Activated naive CD4-positive, alpha-beta T cell treated with anti-CD3 and anti-CD28 coated beads, Interleukin-2, amount 50 U/mL, for 24 hours (primary cell): ENCODE results near the gene SPOUT1.
A peak's percentile ranks its signal among the peaks of the same experiment; 100 is the strongest.

Experiments
- H3K27ac Mint-ChIP-seq: one replicate; pipeline ENCODE4 v1.8.0; 2021; ENCODE audit warnings: mild to moderate bottlenecking, mixed read lengths
- H3K27me3 Mint-ChIP-seq: one replicate; pipeline ENCODE4 v1.8.0; 2021; ENCODE audit warnings: mixed read lengths
- H3K36me3 Mint-ChIP-seq: one replicate; pipeline ENCODE4 v1.8.0; 2021; ENCODE audit warnings: mixed read lengths
- H3K4me1 Mint-ChIP-seq: one replicate; pipeline ENCODE4 v1.8.0; 2021; ENCODE audit warnings: mixed read lengths
- H3K4me3 Mint-ChIP-seq: one replicate; pipeline ENCODE4 v1.8.0; 2021; ENCODE audit warnings: mild to moderate bottlenecking, mixed read lengths
- H3K9me3 Mint-ChIP-seq: one replicate; pipeline ENCODE4 v1.8.0; 2021; ENCODE audit warnings: mixed read lengths

The SPOUT1 gene

GRCh38 chr9:128822407-128823042, 7.1 kb downstream of the SPOUT1 start:
- peaks cover 23% of the 10 kb centered on the region for H3K4me1 Mint-ChIP-seq
- no peak overlapping the region for H3K27ac Mint-ChIP-seq
- H3K27me3 Mint-ChIP-seq, result no peaks in the 10 kb centered on the region
- no peaks in the 10 kb centered on the region for H3K36me3 Mint-ChIP-seq
- no peak overlapping the region for H3K4me3 Mint-ChIP-seq
- H3K9me3 Mint-ChIP-seq, result no peaks in the 10 kb centered on the region

DNA sequence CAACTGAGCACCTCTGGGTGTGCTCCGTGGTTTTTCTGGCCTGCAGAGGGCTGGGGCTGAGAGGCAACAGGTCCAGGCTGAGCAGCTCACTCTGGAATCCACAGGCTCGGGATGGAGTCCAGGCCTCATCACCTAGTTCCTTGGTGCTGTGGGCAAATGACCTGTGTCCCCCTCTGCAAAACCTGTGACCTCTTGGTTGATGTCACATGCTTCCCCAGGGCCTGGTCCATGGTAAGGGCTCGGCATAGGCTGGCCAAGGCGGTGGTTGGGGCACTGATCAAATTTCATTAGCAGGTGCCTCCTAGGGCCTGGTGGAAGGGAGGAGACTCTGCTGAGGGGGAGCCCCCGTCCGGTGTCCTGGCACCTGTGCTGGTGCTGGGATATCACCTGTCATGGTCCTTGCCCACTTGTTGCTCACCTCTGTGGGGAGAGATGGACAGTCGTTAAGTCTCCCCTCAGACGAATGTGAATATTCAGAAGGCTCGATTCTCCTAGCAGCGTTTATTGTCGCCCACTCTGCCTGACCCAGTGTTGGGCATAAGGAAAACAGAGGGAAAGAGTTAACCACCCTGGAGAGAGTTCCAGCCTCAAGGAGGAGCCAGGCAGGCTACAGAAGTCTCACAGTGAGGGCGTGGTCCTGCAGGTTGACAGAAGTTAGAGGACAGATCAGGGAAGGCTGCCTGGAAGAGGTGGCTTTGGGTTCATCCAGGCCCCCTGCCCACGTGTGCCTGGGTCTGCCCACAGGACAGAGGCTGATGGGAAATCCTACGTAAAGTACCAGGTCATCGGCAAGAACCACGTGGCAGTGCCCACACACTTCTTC, 7.8 kb downstream of the SPOUT1 start:
- H3K4me3 Mint-ChIP-seq, result no peak overlapping the region
- H3K27me3 Mint-ChIP-seq, result no peaks in the 10 kb centered on the region

GRCh38 chr9:128820665-128821583, 8.7 kb downstream of the SPOUT1 start:
- Mint-ChIP-seq H3K4me3 (no peak overlapping the region), H3K27ac (peak overlapping the region; percentile 90), H3K36me3 (no peaks in the 10 kb centered on the region), H3K27me3 (no peaks in the 10 kb centered on the region), H3K9me3 (no peaks in the 10 kb centered on the region), H3K4me1 (peaks cover 18% of the 10 kb centered on the region)

More for the DNA sequence above, 7.8 kb downstream of the SPOUT1 start:
- Mint-ChIP-seq H3K27ac (peak overlapping the region; percentile 46), H3K9me3 (no peaks in the 10 kb centered on the region), H3K36me3 (no peaks in the 10 kb centered on the region), H3K4me1 (peaks cover 18% of the 10 kb centered on the region)

- H3K27ac Mint-ChIP-seq, result peak overlapping the region; percentile 90
- H3K4me1 Mint-ChIP-seq, result peaks cover 18% of the 10 kb centered on the region
- H3K36me3 Mint-ChIP-seq, result no peaks in the 10 kb centered on the region
- no peaks in the 10 kb centered on the region for H3K27me3 Mint-ChIP-seq
- no peaks in the 10 kb centered on the region for H3K9me3 Mint-ChIP-seq
- peak overlapping the region; percentile 84 for H3K4me3 Mint-ChIP-seq
Measured at GRCh38 chr9:128819716-128820664, 9.6 kb downstream of the SPOUT1 start.

- Mint-ChIP-seq H3K27me3 (no peaks in the 10 kb centered on the region), H3K27ac (peak overlapping the region; percentile 61), H3K4me1 (peaks cover 18% of the 10 kb centered on the region), H3K4me3 (peak overlapping the region; percentile 84), H3K36me3 (no peaks in the 10 kb centered on the region), H3K9me3 (no peaks in the 10 kb centered on the region)
Measured at GRCh38 chr9:128818839-128819715, 10.5 kb downstream of the SPOUT1 start.

- H3K27me3 Mint-ChIP-seq, result no peaks in the 10 kb centered on the region
- H3K4me3 Mint-ChIP-seq, result peak within 1 kb of the TSS; percentile 87
- H3K36me3 Mint-ChIP-seq, result no peaks in the 10 kb centered on the region
- H3K9me3 Mint-ChIP-seq, result no peaks in the 10 kb centered on the region
- peaks cover 18% of the 10 kb centered on the region for H3K4me1 Mint-ChIP-seq
- H3K27ac Mint-ChIP-seq, result peak within 1 kb of the TSS; percentile 61
Measured at GRCh38 chr9:128818099-128818838, 11.3 kb downstream of the SPOUT1 start, which contains the start of gene ENDOG. TSS of gene ENDOG (plus strand) at chr9:128818500. CDS start at chr9:128818685, 185 bp downstream.

DNA sequence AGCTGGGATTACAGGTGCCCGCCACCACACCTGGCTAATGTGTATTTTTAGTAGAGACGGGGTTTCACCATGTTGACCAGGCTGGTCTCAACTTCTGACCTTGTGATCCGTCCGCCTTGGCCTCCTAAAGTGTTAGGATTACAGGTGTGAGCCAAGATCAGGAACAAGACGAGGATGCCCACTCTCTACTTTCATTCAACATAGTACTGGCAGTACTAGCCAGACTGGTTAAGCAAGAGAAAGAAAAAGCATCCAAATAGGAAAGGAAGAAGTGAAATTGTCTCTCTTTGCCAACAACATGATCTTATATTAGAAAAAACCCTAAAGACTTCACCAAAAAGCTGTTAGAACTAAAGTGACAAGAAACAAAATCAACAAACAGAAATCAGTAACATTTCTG, 18.7 kb downstream of the SPOUT1 start:
- Mint-ChIP-seq H3K36me3 (peaks cover 1% of the 10 kb centered on the region), H3K4me1 (no peaks in the 10 kb centered on the region), H3K27ac (no peak overlapping the region), H3K9me3 (no peaks in the 10 kb centered on the region), H3K27me3 (no peaks in the 10 kb centered on the region), H3K4me3 (no peak overlapping the region)

GRCh38 chr9:128809831-128810230, 19.8 kb downstream of the SPOUT1 start:
- Mint-ChIP-seq H3K4me1 (no peaks in the 10 kb centered on the region), H3K36me3 (peaks cover 1% of the 10 kb centered on the region), H3K27me3 (no peaks in the 10 kb centered on the region), H3K9me3 (no peaks in the 10 kb centered on the region), H3K27ac (no peak overlapping the region), H3K4me3 (no peak overlapping the region)

GRCh38 chr9:128809036-128809599, 20.5 kb downstream of the SPOUT1 start:
- Mint-ChIP-seq H3K36me3 (peaks cover 1% of the 10 kb centered on the region), H3K4me1 (no peaks in the 10 kb centered on the region), H3K27me3 (no peaks in the 10 kb centered on the region), H3K9me3 (no peaks in the 10 kb centered on the region), H3K4me3 (no peak overlapping the region), H3K27ac (no peak overlapping the region)

DNA sequence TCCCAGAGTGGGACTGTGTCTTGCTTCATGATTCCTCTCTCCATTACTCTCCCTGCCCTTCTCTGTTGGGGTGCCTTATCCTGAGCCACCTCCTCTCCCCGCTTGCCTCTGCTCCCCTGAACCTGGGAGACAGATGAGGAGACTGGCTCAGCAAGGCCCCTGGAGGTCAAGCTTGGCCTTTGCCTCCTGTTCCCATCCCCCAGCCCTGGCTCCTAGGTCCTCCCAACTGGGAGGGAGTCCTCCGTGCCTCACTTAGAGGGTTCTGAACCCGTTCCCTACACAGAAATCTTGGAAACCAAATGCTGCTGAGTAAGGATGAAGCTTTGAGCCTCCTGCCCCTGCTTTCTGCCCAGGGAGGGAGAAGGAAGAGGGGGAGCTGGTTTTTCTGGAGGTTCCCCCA, 21.1 kb downstream of the SPOUT1 start:
- Mint-ChIP-seq H3K27me3 (no peaks in the 10 kb centered on the region), H3K9me3 (no peaks in the 10 kb centered on the region), H3K4me3 (no peak overlapping the region), H3K4me1 (no peaks in the 10 kb centered on the region), H3K36me3 (peaks cover 3% of the 10 kb centered on the region), H3K27ac (no peak overlapping the region)

DNA sequence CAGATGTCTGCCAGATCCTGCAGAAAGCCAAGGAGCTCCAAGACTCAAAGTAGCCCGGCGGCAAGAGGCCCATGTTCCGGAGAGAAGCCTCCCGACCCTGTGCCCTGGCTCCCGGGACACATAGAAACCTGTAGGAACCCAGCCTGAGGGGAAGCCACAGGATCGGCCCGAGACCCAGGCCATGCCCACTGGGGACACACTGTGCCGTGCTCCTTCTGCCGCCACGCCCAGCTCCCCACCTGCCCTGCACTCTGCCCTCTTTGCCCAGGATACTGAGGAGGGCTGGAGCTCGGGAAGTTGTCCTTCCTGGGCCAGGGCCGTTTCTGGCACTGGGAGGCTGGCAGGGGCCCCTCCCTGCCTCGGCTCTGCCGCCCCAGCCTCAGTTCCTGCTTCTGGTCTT, 21.8 kb downstream of the SPOUT1 start:
- Mint-ChIP-seq H3K36me3 (peaks cover 5% of the 10 kb centered on the region), H3K27me3 (no peaks in the 10 kb centered on the region), H3K9me3 (no peaks in the 10 kb centered on the region), H3K27ac (no peak overlapping the region), H3K4me1 (no peaks in the 10 kb centered on the region), H3K4me3 (no peak overlapping the region)

GRCh38 chr9:128805661-128806060, 23.9 kb downstream of the SPOUT1 start:
- peaks cover 5% of the 10 kb centered on the region for H3K36me3 Mint-ChIP-seq
- H3K4me1 Mint-ChIP-seq, result no peaks in the 10 kb centered on the region
- H3K9me3 Mint-ChIP-seq, result no peaks in the 10 kb centered on the region
- no peaks in the 10 kb centered on the region for H3K27me3 Mint-ChIP-seq
- no peak overlapping the region for H3K27ac Mint-ChIP-seq
- H3K4me3 Mint-ChIP-seq, result no peak overlapping the region

- no peaks in the 10 kb centered on the region for H3K9me3 Mint-ChIP-seq
- H3K4me3 Mint-ChIP-seq, result no peak overlapping the region
- H3K27me3 Mint-ChIP-seq, result no peaks in the 10 kb centered on the region
- H3K27ac Mint-ChIP-seq, result no peak overlapping the region
- peaks cover 5% of the 10 kb centered on the region for H3K36me3 Mint-ChIP-seq
- H3K4me1 Mint-ChIP-seq, result no peaks in the 10 kb centered on the region
Measured at GRCh38 chr9:128802482-128802881, 27.1 kb downstream of the SPOUT1 start.
